H1 (cell line): Measurements from ENCODE around the gene IKZF1. TPM values are rescaled to one million over a fixed set of nuclear protein-coding genes. Genes with fewer than 3 reads are reported as not detected.

Source experiments
- CBX8 ChIP-seq: fragments of 300-800, 300-1000 bp; sonication (generic); IDR thresholded peaks from 2 replicates; pipeline ENCODE4 v1.7.1; 2016; ENCODE audit warnings: low read depth, low read length, borderline replicate concordance
- CHD7 ChIP-seq: fragments of 300-600 bp; sonication (generic); IDR thresholded peaks from 2 replicates; pipeline ENCODE4 v1.7.1; 2012; ENCODE audit warnings: low read length, moderate library complexity, mild to moderate bottlenecking, inconsistent platforms; ENCODE audit not compliant: insufficient replicate concordance
- CTCF ChIP-seq, 3 experiments: IDR thresholded peaks; 1 replicate in 2 of 3; 2 replicates in 1 of 3; pipeline versions ENCODE4 v1.5.1 to v1.6.1; 2011; ENCODE audit warnings: low read length in 3 of 3, mild to moderate bottlenecking in 3 of 3, inconsistent platforms in 2 of 3, low read depth in 1 of 3, moderate library complexity in 1 of 3; ENCODE audit not compliant: insufficient read depth in 1 of 3; ENCODE audit errors: control extremely low read depth in 1 of 3
- KDM5A ChIP-seq: fragments of 200-600 bp; IDR thresholded peaks from 2 replicates; pipeline ENCODE4 v1.7.1; 2012; ENCODE audit warnings: mild to moderate bottlenecking, low read length, inconsistent platforms, mixed read lengths
- MAFK ChIP-seq: IDR thresholded peaks from 2 replicates; pipeline ENCODE4 v1.6.1; 2012; ENCODE audit warnings: low read depth, mild to moderate bottlenecking, improper control_type of control experiment, low read length
- POLR2AphosphoS5 ChIP-seq: IDR thresholded peaks from 2 replicates; pipeline ENCODE4 v1.6.1; 2011; ENCODE audit warnings: low read depth, low read length
- YY1 ChIP-seq: IDR thresholded peaks from 2 replicates; pipeline ENCODE4 v1.6.1; 2011; ENCODE audit warnings: low read depth, mild to moderate bottlenecking, low read length
- polyA plus RNA-seq, 7 experiments: library from polyadenylated mRNA; depleted of rRNA in 3 of 7; stranded (reverse) in 5 of 7; unstranded in 2 of 7; fragments of >200 nt in 5 of 7; fragments of 200-250 nt in 2 of 7; gene quantifications; 1 replicate in 5 of 7; 2 replicates in 1 of 7; 4 replicates in 1 of 7; pipeline versions ENCODE4 v1.2.1 to v1.2.3, GENCODE V29; 2011 to 2013; ENCODE audit warnings: missing spikeins in 2 of 7, mixed read lengths in 2 of 7
- total RNA-seq: library from RNA; stranded (reverse); fragmentation: NEBNext Ultra II Directional; extraction: Animal tissue kit (Norgen Biotek cat#: 25700); gene quantifications from 2 replicates; pipeline ENCODE4 v1.2.1, GENCODE V29; 2021

The IKZF1 gene
- total and polyA plus RNA-seq, 2 of the 8 experiments (the other 6 are each of a cell fraction or from before 2014, with no cell fraction given): 0.74 to 1.5 TPM

GRCh38 chr7:50334341-50334994 lies 30.0 kb downstream of the IKZF1 start (continued):
- TF ChIP-seq CTCF (IDR thresholded peaks at IDR 0.05; ENCODE audit: control extremely low read depth in 1 of 3, insufficient read depth in 1 of 3, low read depth in 1 of 3, low read length in 3 of 3) (no peak), POLR2AphosphoS5 (no peak), YY1 (no peak), CBX8 (no peak), CHD7 (no peak), KDM5A (no peak), MAFK (no peak)
- TF ChIP-seq, all 59 proteins: peak for 0
